A549 (cell line): ENCODE measurements around the gene CCDC136. TPM values are rescaled to one million over a fixed set of nuclear protein-coding genes. Genes with fewer than 3 reads are reported as not detected.

Experiments
- ATAC-seq, 2 experiments: fragments of 200-7000 bp in 1 of 2; fragments of >200 bp in 1 of 2; cut with Nextera tagmentation in 1 of 2; cut with Tn5 transposase in 1 of 2; 3 replicates each; pipeline versions ENCODE4 v1.8.0 to v1.9.1; 2018 to 2020; ENCODE audit warnings: mild to moderate bottlenecking in 1 of 2, moderate library complexity in 1 of 2
- CTCF ChIA-PET: fragments of 300-600 bp; sonication (Branson Sonifier 250); formaldehyde crosslinking; extraction: SDS; loops from one replicate; lab custom pipeline; 2021; ENCODE audit warnings: antibody characterized with exemption, inconsistent platforms; lab: Yijun Ruan, JAX
- POLR2A ChIA-PET: fragments of 350-600 bp; formaldehyde crosslinking; extraction: SDS; loops from one replicate; lab custom pipeline; 2021; ENCODE audit warnings: antibody characterized with exemption, inconsistent platforms; lab: Yijun Ruan, JAX
- DNase-seq, 2 experiments: peaks; one replicate each; pipeline versions ENCODE4 v3.0.0 to v3.0.0-alpha.2; 2011 to 2016; ENCODE audit warnings: low read depth in 1 of 2, low spot score in 1 of 2
- FAIRE-seq: peaks from 2 replicates; lab custom pipeline; 2011; peaks lifted over from hg19 to GRCh38; lab: Jason Lieb, UNC
- H3K27ac ChIP-seq, 2 experiments: fragments of >200 bp; sonication (Bioruptor Twin); formaldehyde crosslinking; 3 replicates each; pipeline ENCODE4 v1.5.1; 2016 to 2017
- H3K4me1 ChIP-seq: fragments of >200 bp; sonication (Bioruptor Twin); formaldehyde crosslinking; 3 replicates; pipeline ENCODE4 v1.6.1; 2016
- H3K4me2 ChIP-seq: fragments of >200 bp; sonication (Bioruptor Twin); formaldehyde crosslinking; 3 replicates; pipeline ENCODE4 v1.6.1; 2016
- H3K4me3 ChIP-seq: fragments of >200 bp; sonication (Bioruptor Twin); formaldehyde crosslinking; 3 replicates; pipeline ENCODE4 v1.5.1; 2016
- H3K9me3 ChIP-seq: fragments of >200 bp; sonication (Bioruptor Twin); formaldehyde crosslinking; 3 replicates; pipeline ENCODE4 v1.6.1; 2016
- CBX2 ChIP-seq: fragments of 200-600 bp; sonication (generic); IDR thresholded peaks from 2 replicates; pipeline ENCODE4 v1.6.1; 2016; ENCODE audit warnings: low read depth, mild to moderate bottlenecking, borderline replicate concordance
- CEBPB ChIP-seq, 2 experiments: fragments of >200 bp in 1 of 2; sonication (Bioruptor Twin) in 1 of 2; formaldehyde crosslinking in 1 of 2; IDR thresholded peaks; 2 replicates each; pipeline ENCODE4 v1.6.1; 2012 to 2016
- CTCF ChIP-seq: fragments of >200 bp; sonication (Bioruptor Twin); formaldehyde crosslinking; IDR thresholded peaks from 3 replicates; pipeline ENCODE4 v1.5.1; 2016
- ESRRA ChIP-seq: fragments of 150-350 bp; IDR thresholded peaks from 2 replicates; pipeline ENCODE4 v1.6.1; 2014; ENCODE audit warnings: mild to moderate bottlenecking, low read length, borderline replicate concordance
- FOSB ChIP-seq: fragments of 250-450 bp; sonication (Bioruptor Pico); IDR thresholded peaks from 2 replicates; pipeline ENCODE4 v1.5.0; 2020; ENCODE audit warnings: mild to moderate bottlenecking, moderate library complexity
- GATA3 ChIP-seq: IDR thresholded peaks from 2 replicates; pipeline ENCODE4 v1.6.1; 2012; ENCODE audit warnings: borderline replicate concordance
- HDAC2 ChIP-seq: fragments of 200-600 bp; sonication (generic); IDR thresholded peaks from 2 replicates; pipeline ENCODE4 v1.6.1; 2016
- HMGXB4 ChIP-seq: fragments of 250-450 bp; sonication (Bioruptor Pico); IDR thresholded peaks from 2 replicates; pipeline ENCODE4 v1.5.0; 2021; ENCODE audit warnings: mild to moderate bottlenecking, moderate library complexity, borderline replicate concordance
- HOXA7 ChIP-seq: fragments of 250-450 bp; sonication (Bioruptor Pico); IDR thresholded peaks from 2 replicates; pipeline ENCODE4 v1.5.0; 2020; ENCODE audit warnings: mild to moderate bottlenecking, moderate library complexity
- JUN ChIP-seq, 2 experiments: fragments of >200 bp; sonication (Bioruptor Twin); formaldehyde crosslinking; IDR thresholded peaks; 2 replicates in 1 of 2; 3 replicates in 1 of 2; pipeline ENCODE4 v1.6.1; 2016 to 2017
- RAD21 ChIP-seq, 2 experiments: fragments of >200 bp in 1 of 2; sonication (Bioruptor Twin) in 1 of 2; formaldehyde crosslinking in 1 of 2; IDR thresholded peaks in 1 of 2; conservative IDR thresholded peaks in 1 of 2; 2 replicates in 1 of 2; 3 replicates in 1 of 2; pipeline ENCODE4 v1.6.1; 2012 to 2018; ENCODE audit warnings: inconsistent platforms in 1 of 2
- RARB ChIP-seq: fragments of 250-450 bp; sonication (Bioruptor Pico); IDR thresholded peaks from 2 replicates; pipeline ENCODE4 v1.8.0; 2021; ENCODE audit warnings: mild to moderate bottlenecking, moderate library complexity
- REST ChIP-seq: fragments of 200-600 bp; sonication (generic); IDR thresholded peaks from 2 replicates; pipeline ENCODE4 v1.6.1; 2016; ENCODE audit warnings: antibody characterized with exemption, mild to moderate bottlenecking, moderate library complexity
- RFX5 ChIP-seq: fragments of 450-650 bp; IDR thresholded peaks from 2 replicates; pipeline ENCODE4 v1.7.1; 2014; ENCODE audit warnings: antibody characterized with exemption, mild to moderate bottlenecking, moderate library complexity
- SMC3 ChIP-seq: fragments of >200 bp; sonication (Bioruptor Twin); formaldehyde crosslinking; IDR thresholded peaks from 3 replicates; pipeline ENCODE4 v1.6.1; 2018; ENCODE audit warnings: inconsistent platforms
- SREBF2 ChIP-seq: fragments of 450-650 bp; IDR thresholded peaks from 2 replicates; pipeline ENCODE4 v1.6.1; 2014; ENCODE audit warnings: mild to moderate bottlenecking, moderate library complexity
- ZC3H11A ChIP-seq: fragments of 450-650 bp; IDR thresholded peaks from 2 replicates; pipeline ENCODE4 v1.6.1; 2014; ENCODE audit warnings: antibody characterized with exemption, mild to moderate bottlenecking
- ZFP36 ChIP-seq: fragments of 450-650 bp; IDR thresholded peaks from 2 replicates; pipeline ENCODE4 v1.6.1; 2014; ENCODE audit warnings: borderline replicate concordance; ENCODE audit not compliant: partially characterized antibody
- WGBS: methylation state at CpG from one replicate; pipeline ENCODE4 v1.1.6; 2017; ENCODE audit errors: missing lambda C conversion rate; 5-methylcytosine and 5-hydroxymethylcytosine counted together
- polyA plus RNA-seq, 4 experiments: library from polyadenylated mRNA; depleted of rRNA in 3 of 4; stranded (reverse); fragments of >200 nt; fragmentation: RNase III in 1 of 4; extraction: RNeasy Plus Mini Kit Qiagen cat#74134 plus additional on column Dnase treatment in 1 of 4; gene quantifications; 2 replicates in 3 of 4; 3 replicates in 1 of 4; pipeline ENCODE4 v1.2.3, GENCODE V29; 2011 to 2017

Gene CCDC136
- polyA plus RNA-seq, 2 of the 4 experiments (the other 2 are of a cell fraction): 4.7 to 5.4 TPM

DNA sequence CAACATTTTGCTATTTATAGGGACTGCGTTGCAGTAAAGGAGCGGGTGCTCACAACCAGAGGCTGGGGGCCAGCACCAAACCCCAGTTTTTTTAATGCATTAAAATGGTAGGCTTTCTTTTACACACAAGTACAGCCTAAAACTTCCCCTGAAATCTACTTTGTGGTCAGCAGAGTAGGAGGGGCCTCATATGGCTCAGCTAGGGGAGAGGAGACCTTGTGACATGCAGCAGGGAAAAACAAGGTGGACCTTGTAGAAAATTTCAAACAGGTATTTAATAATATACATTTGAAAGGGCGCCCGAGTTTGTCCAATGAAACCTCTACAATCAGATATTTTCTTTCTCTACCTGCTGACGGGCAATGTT is 1.4 kb downstream of the CCDC136 start:
- DNase-seq: no peak
- TF ChIP-seq HMGXB4 (CRISPR knock-in tag): no peak
- no peak for TF ChIP-seq HDAC2
- no peak for TF ChIP-seq REST
- H3K9me3 ChIP-seq: no peaks in the 10 kb centered on the region
- no peak overlapping the region for H3K27ac ChIP-seq
- ChIA-PET CTCF (interaction anchor here (2.6 kb wide), 1 partner anchor 13 kb away, joined by 8 read pairs; no protein-coding TSS in a partner anchor), POLR2A (no interaction called here)
- 89% methylated on average over 5 of the region's 5 CpGs for WGBS
- no peak overlapping the region for H3K4me3 ChIP-seq
- ATAC-seq: no peak
- H3K4me2 ChIP-seq: no peak overlapping the region
- FAIRE-seq: no peak
- 0 out of 3 replicates have a peak, but pooled peaks cover 9% of the 10 kb centered on the region for H3K4me1 ChIP-seq

DNA sequence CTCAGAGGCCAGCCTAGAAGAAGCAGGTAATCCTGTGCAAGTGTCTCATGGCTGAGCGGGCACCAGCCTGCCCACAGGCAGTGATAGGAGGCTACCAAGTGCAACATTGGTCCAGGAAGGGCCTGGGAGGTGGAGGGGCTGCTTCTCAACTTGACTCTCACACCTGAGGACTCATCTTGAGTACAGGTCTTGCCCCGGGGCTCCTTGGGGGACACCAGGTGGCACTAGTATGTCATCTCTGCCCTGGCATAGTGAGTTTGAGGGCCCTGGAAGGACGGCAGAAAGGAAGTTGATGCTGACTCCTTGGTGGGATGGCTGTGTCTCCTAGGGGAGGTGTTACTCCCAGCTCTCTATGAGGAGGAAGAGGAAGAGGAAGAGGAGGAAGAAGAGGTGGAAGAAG is 2.3 kb downstream of the CCDC136 start:
- Histone ChIP-seq H3K4me3 (no peak overlapping the region), H3K4me2 (no peak overlapping the region), H3K9me3 (no peaks in the 10 kb centered on the region), H3K4me1 (0 out of 3 replicates have a peak, but pooled peaks cover 9% of the 10 kb centered on the region), H3K27ac (no peak overlapping the region)
- no peak for FAIRE-seq
- no peak for ATAC-seq
- TF ChIP-seq FOSB (no peak), HOXA7 (CRISPR knock-in tag) (no peak), RARB (CRISPR knock-in tag) (no peak), ESRRA (no peak), GATA3 (no peak), SREBF2 (no peak), CTCF (peak; percentile 18; the same call in 1 of the 3 replicates), ZFP36 (no peak), JUN (IDR thresholded peaks at IDR 0.05) (no peak), CEBPB (IDR thresholded peaks at IDR 0.05) (no peak), RAD21 (conservative IDR thresholded peaks at IDR 0.05 in 1 of 2, IDR thresholded peaks at IDR 0.05 in 1 of 2) (peak; percentile 32 to 54; a peak in 4 of 5 replicates), ZC3H11A (no peak), RFX5 (no peak), CBX2 (no peak), SMC3 (peak; percentile 40)
- ChIA-PET CTCF (interaction anchor here (1.0 to 2.6 kb wide), 4 partner anchors 12 to 90 kb away, joined by 4 to 8 read pairs (median 6); partner anchors contain the start of gene ATP6V1F), POLR2A (no interaction called here)
- 57% methylated on average over 2 of the region's 3 CpGs for WGBS
- DNase-seq: peak in 1 of 2 experiments; percentile 22
